Right renal pelvis (tissue), 4 donors: ENCODE results near the gene LYSMD1. TPM values are rescaled to one million over a fixed set of nuclear protein-coding genes. Genes with fewer than 3 reads are reported as not detected.
"Not testable (repeated sequence)": the region's sequence is repeated elsewhere in the genome, so short reads cannot be mapped to it uniquely, and the experiment has no call there.

ENCODE experiments used
- DNase-seq, 4 donors: peaks; one replicate each; pipeline ENCODE4 v3.0.0-alpha.2; 2013; ENCODE audit warnings: low read depth in 4 of 4, low spot score in 3 of 4, missing footprints in 1 of 4
- polyA plus RNA-seq, 4 donors: library from polyadenylated mRNA; unstranded; fragments of 120-200 nt; gene quantifications; one replicate each; pipeline ENCODE4 v1.2.1, GENCODE V29; 2013; ENCODE audit not compliant: insufficient read length in 4 of 4

Gene LYSMD1, protein sequence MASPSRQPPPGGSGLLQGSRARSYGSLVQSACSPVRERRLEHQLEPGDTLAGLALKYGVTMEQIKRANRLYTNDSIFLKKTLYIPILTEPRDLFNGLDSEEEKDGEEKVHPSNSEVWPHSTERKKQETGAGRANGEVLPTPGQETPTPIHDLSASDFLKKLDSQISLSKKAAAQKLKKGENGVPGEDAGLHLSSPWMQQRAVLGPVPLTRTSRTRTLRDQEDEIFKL
- polyA plus RNA-seq, result 10 to 100 TPM; 16.9 to 19.1 (median 17.2) TPM

GRCh38 chr1:151165738-151166504, at the start of gene LYSMD1, which contains the start of gene SCNM1:
LYSMD1 (minus strand) TSS chr1:151165902; CDS start chr1:151165258, 644 bp downstream.
SCNM1 (plus strand) TSS chr1:151166144; CDS start chr1:151166153, 9 bp downstream.
- peak; percentile 96 to 99 (median 98) for DNase-seq

DNA sequence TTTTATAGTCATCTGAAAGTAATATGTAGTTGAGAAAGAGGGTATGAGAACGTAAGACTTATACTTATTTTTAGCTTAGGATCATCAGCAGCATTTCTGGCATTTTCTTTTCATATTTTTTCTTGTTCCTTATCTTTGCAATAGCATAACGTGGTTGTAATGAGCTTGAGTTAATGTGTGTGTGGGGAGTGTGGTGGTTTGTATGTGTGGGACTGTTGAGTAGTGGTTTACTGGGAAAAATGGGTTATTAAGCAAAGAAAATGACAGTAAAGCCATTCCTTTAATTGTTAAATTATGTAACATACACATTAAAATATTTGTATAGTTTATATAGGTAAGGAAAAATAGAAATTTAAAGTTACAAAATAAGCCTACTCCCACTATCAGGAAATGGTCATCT, 47.9 kb upstream of the LYSMD1 start:
- DNase-seq, result no peak

DNA sequence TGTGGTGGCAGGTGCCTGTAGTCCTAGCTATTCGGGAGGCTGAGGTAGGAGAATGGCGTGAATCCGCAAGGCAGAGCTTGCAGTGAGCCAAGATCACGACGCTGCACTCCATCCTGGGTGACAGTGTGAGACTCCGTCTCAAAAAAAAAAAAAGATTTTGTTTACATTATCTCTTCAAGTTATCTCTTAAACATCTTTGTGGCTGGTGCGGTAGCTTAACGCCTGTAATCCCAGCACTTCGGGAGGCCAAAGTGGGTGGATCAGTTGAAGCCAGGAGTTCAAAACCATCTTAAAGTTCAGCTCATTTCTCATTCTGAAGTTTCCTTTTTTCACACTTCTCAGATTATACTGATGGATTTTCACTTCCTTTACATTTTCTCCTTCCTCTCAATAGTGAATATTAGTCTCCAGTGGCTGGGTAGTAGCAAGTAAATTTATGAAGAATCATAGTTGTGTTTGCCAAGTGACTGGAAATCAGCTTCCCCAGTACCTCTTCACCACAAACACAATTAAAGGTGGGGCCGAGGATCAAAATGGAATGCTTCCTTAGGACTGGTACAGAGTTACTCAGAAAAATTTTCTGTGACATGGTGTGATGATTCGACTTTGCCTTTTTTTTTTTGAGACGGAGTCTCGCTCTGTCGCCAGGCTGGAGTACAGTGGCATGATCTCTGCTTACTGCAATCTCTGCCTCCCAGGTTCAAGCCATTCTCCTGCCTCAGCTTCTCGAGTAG, 46.4 kb upstream of the LYSMD1 start:
- DNase-seq, result no peak

DNA sequence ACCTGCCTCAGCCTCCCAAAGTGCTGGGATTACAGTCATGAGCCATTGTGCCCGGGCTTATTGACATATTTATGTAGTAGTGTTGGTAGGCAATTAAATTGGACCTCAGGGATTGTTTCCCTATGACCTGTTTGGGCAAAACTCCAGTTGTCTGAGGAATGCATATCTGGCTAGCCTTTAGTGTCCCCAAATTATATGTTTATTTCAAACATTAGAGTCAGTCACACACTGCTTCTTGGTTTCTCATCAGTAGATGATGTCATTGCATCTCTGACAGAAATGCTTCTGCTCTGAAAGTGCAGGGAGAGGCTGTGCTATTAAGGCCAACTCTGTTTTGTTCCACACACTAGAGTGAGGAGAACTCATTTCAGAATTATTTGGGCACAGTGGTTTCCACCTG, 45.1 kb upstream of the LYSMD1 start:
- no peak for DNase-seq

DNA sequence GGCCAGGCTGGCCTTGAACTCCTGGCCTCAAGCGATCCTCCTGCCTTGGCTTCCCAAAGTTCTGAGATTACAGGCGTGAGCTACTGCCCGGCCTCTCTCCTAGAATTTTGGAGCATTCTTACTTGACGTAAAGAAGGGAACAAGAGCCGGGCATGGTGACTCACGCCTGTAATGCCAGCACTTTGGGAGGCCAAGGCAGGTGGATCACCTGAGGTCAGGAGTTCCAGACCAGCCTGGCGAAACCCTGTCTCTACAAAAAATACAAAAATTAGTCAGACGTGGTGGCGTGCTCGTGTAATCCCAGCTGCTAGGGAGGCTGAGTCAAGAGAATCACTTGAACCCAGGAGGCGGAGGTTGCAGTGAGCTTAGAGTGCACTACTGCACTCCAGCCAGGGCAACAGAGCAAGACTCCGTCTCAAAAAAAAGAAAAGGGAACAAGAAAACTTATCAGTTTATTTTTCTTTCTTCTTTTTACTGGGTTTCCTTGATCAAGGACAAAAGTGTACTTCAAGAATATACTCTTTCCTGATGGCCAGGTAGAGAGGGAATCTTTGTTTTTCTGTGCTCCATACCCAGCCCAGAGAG, 39.8 kb upstream of the LYSMD1 start:
- not testable (repeated sequence) for DNase-seq

- no peak for DNase-seq
These were observed 34.3 kb upstream of the LYSMD1 start for GRCh38 chr1:151199873-151200581.

- DNase-seq, result peak; percentile 95 to 99 (median 98)
These were observed 32.8 kb upstream of the LYSMD1 start, which contains the start of gene PIP5K1A for GRCh38 chr1:151198254-151199127. PIP5K1A (plus strand) TSS chr1:151198552; CDS start chr1:151198997, 445 bp downstream.

DNA sequence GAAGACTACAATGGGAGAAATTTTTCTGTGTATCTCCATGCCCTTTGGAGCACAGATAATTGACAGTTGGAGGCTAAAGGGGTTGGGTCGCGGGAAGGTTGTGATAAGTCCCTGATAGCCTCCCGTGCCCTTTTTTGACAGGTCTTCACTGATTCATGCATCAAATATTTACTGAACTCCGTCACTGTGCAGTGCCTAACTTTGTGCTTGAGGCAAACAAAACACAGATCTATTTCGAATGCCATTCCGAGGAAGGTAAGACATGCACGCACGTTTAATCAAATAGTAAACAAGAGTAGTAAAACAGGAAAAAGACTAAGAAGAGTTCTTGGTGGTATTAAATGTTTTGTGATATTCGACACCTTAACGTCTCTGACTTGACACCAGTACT, 32.2 kb upstream of the LYSMD1 start:
- DNase-seq, result no peak

GRCh38 chr1:151196292-151196800, 30.6 kb upstream of the LYSMD1 start:
- DNase-seq, result peak; percentile 55 to 73 (median 67)

GRCh38 chr1:151194894-151195594, 29.3 kb upstream of the LYSMD1 start:
- not testable (repeated sequence) for DNase-seq

- DNase-seq, result no peak
These were observed 28.2 kb upstream of the LYSMD1 start for GRCh38 chr1:151193856-151194255.

DNA sequence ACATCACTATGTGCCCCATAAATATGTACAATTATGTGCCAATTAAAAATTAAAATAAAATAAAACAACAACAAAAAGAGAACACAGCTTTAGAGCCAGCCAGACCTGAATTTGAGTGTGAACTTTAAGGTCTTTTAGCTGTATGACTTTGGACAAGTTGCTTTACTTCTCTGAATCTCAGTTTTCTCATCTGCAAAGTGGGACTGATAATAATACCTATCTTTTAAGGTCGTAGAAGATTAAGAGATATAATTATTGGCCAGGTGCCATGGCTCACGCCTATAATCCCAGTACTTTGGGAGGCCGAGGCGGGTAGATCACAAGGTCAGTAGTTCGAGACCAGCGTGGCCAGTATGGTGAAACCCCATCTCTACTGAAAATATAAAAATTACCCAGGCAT, 27.6 kb upstream of the LYSMD1 start:
- DNase-seq, result no peak

DNA sequence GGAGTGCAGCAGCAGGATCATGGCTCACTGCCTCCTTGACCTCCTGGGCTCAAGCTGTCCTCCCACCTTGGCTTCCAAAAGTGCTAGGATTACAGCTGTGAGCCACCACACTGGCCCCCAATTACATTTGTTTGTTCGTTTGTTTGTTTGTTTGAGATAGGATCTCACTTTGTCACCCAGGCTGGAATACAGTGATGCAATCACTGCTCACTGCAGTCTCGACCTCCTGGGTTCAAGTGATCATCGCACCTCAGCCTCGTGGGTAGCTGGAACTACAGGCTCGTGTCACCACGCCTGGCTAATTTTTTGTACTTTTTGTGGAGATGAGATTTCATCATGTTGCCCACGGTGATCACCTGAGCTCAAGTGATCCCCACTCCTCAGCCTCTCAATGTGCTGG, 26.3 kb upstream of the LYSMD1 start:
- no peak for DNase-seq

- peak; percentile 70 to 84 (median 81) for DNase-seq
These were observed 24.1 kb upstream of the LYSMD1 start, which contains the start of gene VPS72 for GRCh38 chr1:151189637-151190445. VPS72 (minus strand) TSS chr1:151190197; CDS start chr1:151190121, 76 bp downstream.

DNA sequence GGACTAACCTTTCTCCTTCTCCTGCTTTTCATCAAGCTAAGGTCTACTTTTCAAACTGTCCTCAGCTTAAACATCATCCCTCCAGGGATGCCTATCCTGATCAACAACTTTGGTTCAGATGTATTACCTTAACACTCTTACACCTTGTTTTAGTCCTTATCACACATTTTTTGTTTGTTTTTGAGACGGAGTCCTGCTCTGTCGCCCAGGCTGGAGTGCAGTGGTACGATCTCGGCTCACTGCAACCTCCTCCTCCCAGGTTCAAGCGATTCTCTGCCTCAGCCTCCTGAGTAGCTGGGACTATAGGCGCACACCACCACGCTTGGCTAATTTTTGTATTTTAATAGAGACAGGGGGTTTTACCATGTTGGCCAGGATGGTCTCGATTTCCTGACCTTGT, 23.0 kb upstream of the LYSMD1 start:
- not testable (repeated sequence) for DNase-seq

GRCh38 chr1:151187205-151187604, 21.5 kb upstream of the LYSMD1 start:
- DNase-seq, result no peak

DNA sequence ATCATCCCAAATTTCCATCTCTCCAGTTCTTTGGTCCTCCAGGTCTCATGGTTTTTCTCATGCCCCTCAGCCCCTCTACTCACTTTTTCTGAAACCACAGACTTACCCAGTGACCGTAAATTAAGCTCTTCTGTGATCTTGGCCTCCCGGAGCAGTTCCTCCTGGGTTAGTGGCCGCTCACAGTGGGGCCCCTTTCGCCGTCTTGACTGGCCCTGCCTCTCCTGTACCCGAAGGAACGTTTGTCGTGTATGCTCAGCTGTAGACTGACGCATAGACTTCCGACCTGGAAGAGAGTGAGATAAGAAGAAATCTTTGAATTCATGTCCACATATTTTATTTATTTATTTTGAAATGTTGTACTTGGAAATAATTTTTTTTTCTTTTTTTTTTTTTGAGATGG, 18.5 kb upstream of the LYSMD1 start:
- DNase-seq, result no peak
